HEK293T (cell line): ENCODE data around the gene NUDT6.

Source experiments
- CTCF ChIA-PET: fragments of 350-600 bp; formaldehyde crosslinking; extraction: SDS; loops from one replicate; lab custom pipeline; 2021; ENCODE audit warnings: antibody characterized with exemption, inconsistent platforms; lab: Yijun Ruan, JAX
- POLR2A ChIA-PET: fragments of 350-600 bp; formaldehyde crosslinking; extraction: SDS; loops from one replicate; lab custom pipeline; 2020; ENCODE audit warnings: antibody characterized with exemption, inconsistent platforms; lab: Yijun Ruan, JAX
- DNase-seq: peaks from one replicate; pipeline ENCODE4 v3.0.0; 2012; ENCODE audit warnings: mixed read lengths; ENCODE audit errors: extremely low spot score
- ARNT ChIP-seq: fragments of 450-650 bp; IDR thresholded peaks from 2 replicates; pipeline ENCODE4 v1.6.1; 2017; ENCODE audit warnings: mild to moderate bottlenecking
- BHLHE40 ChIP-seq: fragments of 450-650 bp; IDR thresholded peaks from 2 replicates; pipeline ENCODE4 v1.6.1; 2016; ENCODE audit warnings: mild to moderate bottlenecking, moderate library complexity, borderline replicate concordance
- CTBP1 ChIP-seq: fragments of 450-650 bp; IDR thresholded peaks from 2 replicates; pipeline ENCODE4 v1.6.1; 2016; ENCODE audit warnings: borderline replicate concordance
- ELF4 ChIP-seq: fragments of 450-650 bp; IDR thresholded peaks from 2 replicates; pipeline ENCODE4 v1.6.1; 2017; ENCODE audit warnings: antibody characterized with exemption
- FOXA1 ChIP-seq: fragments of 450-650 bp; IDR thresholded peaks from 2 replicates; pipeline ENCODE4 v1.6.1; 2016; ENCODE audit warnings: mild to moderate bottlenecking
- FOXK2 ChIP-seq: fragments of 450-650 bp; IDR thresholded peaks from 2 replicates; pipeline ENCODE4 v1.6.1; 2016; ENCODE audit warnings: mild to moderate bottlenecking
- FOXM1 ChIP-seq: fragments of 450-650 bp; IDR thresholded peaks from 2 replicates; pipeline ENCODE4 v1.6.1; 2017; ENCODE audit warnings: mild to moderate bottlenecking, borderline replicate concordance
- HDGF ChIP-seq: fragments of 450-650 bp; IDR thresholded peaks from 2 replicates; pipeline ENCODE4 v1.6.1; 2017; ENCODE audit warnings: antibody characterized with exemption, borderline replicate concordance
- L3MBTL2 ChIP-seq: fragments of 450-650 bp; conservative IDR thresholded peaks from 2 replicates; pipeline ENCODE4 v1.6.1; 2016; ENCODE audit warnings: mild to moderate bottlenecking
- LEF1 ChIP-seq: fragments of 450-650 bp; IDR thresholded peaks from 2 replicates; pipeline ENCODE4 v1.6.1; 2017; ENCODE audit warnings: mild to moderate bottlenecking, borderline replicate concordance
- NFRKB ChIP-seq: fragments of 450-650 bp; IDR thresholded peaks from 2 replicates; pipeline ENCODE4 v1.6.1; 2016; ENCODE audit warnings: mild to moderate bottlenecking, moderate library complexity
- PKNOX1 ChIP-seq: fragments of 450-650 bp; IDR thresholded peaks from 2 replicates; pipeline ENCODE4 v1.6.1; 2016
- SP1 ChIP-seq: fragments of 450-650 bp; IDR thresholded peaks from 2 replicates; pipeline ENCODE4 v1.6.1; 2017
- SUZ12 ChIP-seq: fragments of 450-650 bp; IDR thresholded peaks from 2 replicates; pipeline ENCODE4 v1.6.1; 2016; ENCODE audit warnings: mild to moderate bottlenecking
- TARDBP ChIP-seq: fragments of 450-650 bp; IDR thresholded peaks from 2 replicates; pipeline ENCODE4 v1.6.1; 2016
- ZNF384 ChIP-seq: fragments of 450-650 bp; IDR thresholded peaks from 2 replicates; pipeline ENCODE4 v1.6.1; 2016

Gene NUDT6

GRCh38 chr4:122960611-122961000 lies 38.2 kb upstream of the NUDT6 start:
- ChIA-PET POLR2A (no interaction called here), CTCF (no interaction called here)
- DNase-seq = no peak
- TF ChIP-seq HDGF (no peak), TARDBP (no peak), L3MBTL2 (no peak)

- DNase-seq = no peak
- TF ChIP-seq CTBP1 (no peak), ZNF384 (no peak), NFRKB (no peak), HDGF (no peak), ARNT (no peak), SUZ12 (no peak), ELF4 (no peak), BHLHE40 (no peak), FOXA1 (no peak), TARDBP (no peak), FOXM1 (no peak), L3MBTL2 (no peak), FOXK2 (no peak), PKNOX1 (no peak), SP1 (no peak), LEF1 (no peak)
- POLR2A ChIA-PET = no interaction called here
- CTCF ChIA-PET = no interaction called here
Observed at GRCh38 chr4:122959981-122960610, 37.7 kb upstream of the NUDT6 start.

GRCh38 chr4:122959441-122959840 lies 37.0 kb upstream of the NUDT6 start:
- ChIA-PET CTCF (no interaction called here), POLR2A (no interaction called here)
- TF ChIP-seq ZNF384 = no peak
- no peak for TF ChIP-seq L3MBTL2
- TF ChIP-seq FOXA1 = no peak
- TF ChIP-seq SUZ12 = no peak
- TF ChIP-seq CTBP1 = no peak
- no peak for TF ChIP-seq PKNOX1
- TF ChIP-seq FOXM1 = no peak
- no peak for TF ChIP-seq ARNT
- no peak for TF ChIP-seq BHLHE40
- no peak for TF ChIP-seq HDGF
- TF ChIP-seq LEF1 = no peak
- TF ChIP-seq ELF4 = no peak
- no peak for TF ChIP-seq TARDBP
- no peak for TF ChIP-seq FOXK2
- TF ChIP-seq NFRKB = no peak
- no peak for DNase-seq

- ChIA-PET POLR2A (no interaction called here), CTCF (no interaction called here)
- no peak for DNase-seq
- no peak for TF ChIP-seq TARDBP
- TF ChIP-seq SP1 = no peak
- no peak for TF ChIP-seq BHLHE40
- TF ChIP-seq ARNT = no peak
- no peak for TF ChIP-seq SUZ12
- no peak for TF ChIP-seq L3MBTL2
- no peak for TF ChIP-seq LEF1
- no peak for TF ChIP-seq HDGF
- no peak for TF ChIP-seq NFRKB
- no peak for TF ChIP-seq PKNOX1
- TF ChIP-seq ELF4 = no peak
- no peak for TF ChIP-seq FOXK2
- no peak for TF ChIP-seq CTBP1
- no peak for TF ChIP-seq FOXA1
- TF ChIP-seq ZNF384 = no peak
- TF ChIP-seq FOXM1 = no peak
Observed at GRCh38 chr4:122958505-122958904, 36.1 kb upstream of the NUDT6 start.

- ChIA-PET POLR2A (no interaction called here), CTCF (no interaction called here)
- TF ChIP-seq HDGF = no peak
- no peak for TF ChIP-seq FOXK2
- TF ChIP-seq CTBP1 = no peak
- no peak for TF ChIP-seq BHLHE40
- DNase-seq = no peak
Observed at GRCh38 chr4:122953924-122954323, 31.5 kb upstream of the NUDT6 start.

- ChIA-PET POLR2A (no interaction called here), CTCF (no interaction called here)
- TF ChIP-seq FOXM1 (no peak), HDGF (no peak), L3MBTL2 (no peak), BHLHE40 (no peak), ZNF384 (no peak), PKNOX1 (no peak), FOXK2 (no peak), NFRKB (no peak), CTBP1 (no peak), SP1 (no peak), ELF4 (no peak), ARNT (no peak), TARDBP (no peak), FOXA1 (no peak), LEF1 (no peak), SUZ12 (no peak)
- no peak for DNase-seq
Observed at GRCh38 chr4:122952028-122952427, 29.6 kb upstream of the NUDT6 start.
